ENCODE results near the gene PRSS22. TPM values are rescaled to one million over a fixed set of nuclear protein-coding genes. Genes with fewer than 3 reads are reported as not detected.
A peak's percentile ranks its signal among the peaks of the same experiment; 100 is the strongest.

Gene PRSS22
- total RNA-seq, 6 experiments from 2014 or later: 0.18 to 2.1 (median 0.84) TPM; not detected in 1

GRCh38 chr16:2821487-2822157 lies 36.3 kb downstream of the PRSS22 start:
- H3K36me3 ChIP-seq: no peaks in the 10 kb centered on the region
- DNase-seq (peak in 1 of 3 donors; percentile 9), ATAC-seq (no peak)
- TF ChIP-seq, protein P1, sequence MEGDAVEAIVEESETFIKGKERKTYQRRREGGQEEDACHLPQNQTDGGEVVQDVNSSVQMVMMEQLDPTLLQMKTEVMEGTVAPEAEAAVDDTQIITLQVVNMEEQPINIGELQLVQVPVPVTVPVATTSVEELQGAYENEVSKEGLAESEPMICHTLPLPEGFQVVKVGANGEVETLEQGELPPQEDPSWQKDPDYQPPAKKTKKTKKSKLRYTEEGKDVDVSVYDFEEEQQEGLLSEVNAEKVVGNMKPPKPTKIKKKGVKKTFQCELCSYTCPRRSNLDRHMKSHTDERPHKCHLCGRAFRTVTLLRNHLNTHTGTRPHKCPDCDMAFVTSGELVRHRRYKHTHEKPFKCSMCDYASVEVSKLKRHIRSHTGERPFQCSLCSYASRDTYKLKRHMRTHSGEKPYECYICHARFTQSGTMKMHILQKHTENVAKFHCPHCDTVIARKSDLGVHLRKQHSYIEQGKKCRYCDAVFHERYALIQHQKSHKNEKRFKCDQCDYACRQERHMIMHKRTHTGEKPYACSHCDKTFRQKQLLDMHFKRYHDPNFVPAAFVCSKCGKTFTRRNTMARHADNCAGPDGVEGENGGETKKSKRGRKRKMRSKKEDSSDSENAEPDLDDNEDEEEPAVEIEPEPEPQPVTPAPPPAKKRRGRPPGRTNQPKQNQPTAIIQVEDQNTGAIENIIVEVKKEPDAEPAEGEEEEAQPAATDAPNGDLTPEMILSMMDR (IDR thresholded peaks at IDR 0.05): no peak
- no peak for TF ChIP-seq POLR2A (IDR thresholded peaks at IDR 0.05)
- H3K27ac ChIP-seq: no peak overlapping the region
- no peaks in the 10 kb centered on the region for H3K9me3 ChIP-seq
- intact Hi-C loops (cut with DNase I): no loop called here
- no peak overlapping the region for H3K4me3 ChIP-seq
- WGBS (ENCODE audit: insufficient coverage, low coverage, low lambda C conversion rate, missing lambda C conversion rate): 54% methylated on average over 5 of the region's 9 CpGs
- no peaks in the 10 kb centered on the region for H3K27me3 ChIP-seq
- no peaks in the 10 kb centered on the region for H3K4me1 ChIP-seq

- DNase-seq: no peak
- Histone ChIP-seq H3K4me3 (no peak overlapping the region), H3K36me3 (no peaks in the 10 kb centered on the region), H3K9me3 (no peaks in the 10 kb centered on the region), H3K4me1 (no peaks in the 10 kb centered on the region), H3K27ac (no peak overlapping the region), H3K27me3 (no peaks in the 10 kb centered on the region)
- TF ChIP-seq, protein P1 (IDR thresholded peaks at IDR 0.05): no peak
- TF ChIP-seq POLR2A (IDR thresholded peaks at IDR 0.05): no peak
- 62% methylated on average over 10 of the region's 14 CpGs for WGBS (ENCODE audit: insufficient coverage, low coverage, low lambda C conversion rate, missing lambda C conversion rate)
- ATAC-seq: no peak
- intact Hi-C loops (cut with DNase I): no loop called here
Measured at GRCh38 chr16:2820836-2821486, 37.0 kb downstream of the PRSS22 start.

DNA sequence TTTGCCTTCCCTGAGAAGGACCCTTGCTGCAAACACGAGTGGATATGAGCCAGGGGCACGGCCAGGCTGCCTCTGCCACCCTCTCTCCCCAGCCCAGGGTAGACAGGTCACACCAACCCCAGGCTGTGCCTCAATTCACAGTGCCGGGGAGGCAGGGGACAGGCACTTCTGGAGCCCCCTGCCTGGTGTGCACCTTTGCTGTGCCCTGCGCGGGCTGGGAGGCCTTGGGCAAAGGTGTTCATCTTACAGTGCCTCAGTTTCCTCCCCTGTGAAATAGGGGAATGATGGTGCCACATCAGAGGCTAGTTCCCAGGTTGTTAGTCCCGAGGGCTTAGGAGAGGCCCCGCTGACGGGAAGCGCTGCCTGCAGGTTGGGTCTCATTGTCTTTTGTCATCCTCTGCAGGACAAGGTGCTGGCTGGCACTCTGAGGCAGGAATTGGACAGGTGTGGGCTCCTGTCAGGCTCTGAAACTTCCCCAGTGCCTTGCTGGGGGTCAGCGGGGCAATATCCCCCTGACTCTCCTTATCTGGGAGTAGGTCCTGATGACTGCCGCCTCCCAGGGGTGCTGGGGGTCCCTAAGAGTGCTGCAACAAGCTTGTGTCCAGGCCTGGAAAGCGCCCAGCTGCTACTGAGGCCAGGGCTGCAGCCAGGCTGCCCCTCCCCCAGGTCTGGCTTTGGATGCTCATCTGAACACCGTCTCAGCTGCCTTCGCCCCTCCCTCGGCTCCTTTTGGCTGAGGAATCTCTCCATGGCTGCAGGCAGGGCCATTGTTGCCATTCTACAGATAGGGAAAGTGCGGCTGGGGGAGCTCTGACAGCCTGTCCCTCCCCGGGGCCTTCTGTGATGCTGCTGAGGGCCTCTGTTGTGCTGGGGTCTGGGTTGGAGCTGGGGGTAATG lies 37.8 kb downstream of the PRSS22 start:
- no peaks in the 10 kb centered on the region for H3K36me3 ChIP-seq
- DNase-seq (peak in 1 of 3 donors; percentile 35), ATAC-seq (peak in 1 of 4 donors; percentile 5)
- no peak overlapping the region for H3K27ac ChIP-seq
- TF ChIP-seq POLR2A (IDR thresholded peaks at IDR 0.05): no peak
- TF ChIP-seq, protein P1 (IDR thresholded peaks at IDR 0.05): no peak
- no peaks in the 10 kb centered on the region for H3K27me3 ChIP-seq
- 46% methylated on average over 5 of the region's 17 CpGs for WGBS (ENCODE audit: insufficient coverage, low coverage, low lambda C conversion rate, missing lambda C conversion rate)
- no peaks in the 10 kb centered on the region for H3K9me3 ChIP-seq
- intact Hi-C loops (cut with DNase I): no loop called here
- H3K4me1 ChIP-seq: no peaks in the 10 kb centered on the region
- H3K4me3 ChIP-seq: no peak overlapping the region

DNA sequence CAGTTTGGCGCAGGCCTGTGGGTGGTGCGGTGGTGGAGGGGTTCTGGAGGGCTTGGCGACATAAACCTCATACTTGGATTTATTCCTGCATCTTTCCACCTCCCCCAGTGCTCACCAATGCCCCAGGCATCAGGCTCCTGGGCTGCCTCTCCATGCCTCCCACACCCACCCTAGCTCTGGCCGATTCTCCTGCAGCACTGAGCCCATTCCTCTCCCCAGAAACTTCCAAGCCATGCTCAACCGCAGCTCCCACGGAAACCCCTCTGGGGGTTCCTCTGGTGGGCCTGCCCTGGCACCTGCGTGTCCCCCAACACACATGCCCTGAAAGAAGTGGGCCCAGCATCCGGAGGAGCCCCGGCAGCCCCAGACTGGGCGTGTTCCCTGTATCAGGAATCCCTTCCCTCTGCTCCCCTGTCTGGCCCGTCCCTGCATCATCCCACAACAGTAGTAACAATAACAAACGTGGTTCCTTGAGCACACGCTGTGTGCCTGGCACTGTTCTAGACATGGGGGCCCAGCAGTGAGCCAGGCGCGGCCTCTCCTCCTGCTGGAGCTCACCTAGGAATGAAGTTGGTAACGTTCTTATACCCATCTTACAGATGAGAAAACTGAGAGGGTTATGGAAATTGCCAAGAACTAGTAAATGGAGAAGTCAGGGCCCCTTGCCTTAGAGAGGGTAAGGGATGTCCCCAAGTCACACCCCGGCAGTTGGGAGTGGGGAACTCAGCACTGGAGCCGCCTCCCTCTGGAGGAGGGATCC lies 38.6 kb downstream of the PRSS22 start:
- Histone ChIP-seq H3K27me3 (no peaks in the 10 kb centered on the region), H3K27ac (no peak overlapping the region), H3K36me3 (no peaks in the 10 kb centered on the region), H3K9me3 (no peaks in the 10 kb centered on the region), H3K4me3 (no peak overlapping the region), H3K4me1 (no peaks in the 10 kb centered on the region)
- 73% methylated on average over 10 of the region's 18 CpGs for WGBS (ENCODE audit: insufficient coverage, low coverage, low lambda C conversion rate, missing lambda C conversion rate)
- intact Hi-C loops (cut with DNase I): no loop called here
- ATAC-seq: no peak
- TF ChIP-seq, protein P1 (IDR thresholded peaks at IDR 0.05): no peak
- TF ChIP-seq POLR2A (IDR thresholded peaks at IDR 0.05): no peak
- DNase-seq: peak in 1 of 3 donors; percentile 27
